Ovary (tissue), 3 donors: Measurements from ENCODE around the gene LRRC4C.

Experiments used
- EP300 ChIP-seq: sonication (generic); formaldehyde crosslinking; IDR thresholded peaks from one replicate; pipeline ENCODE4 v1.6.1; 2017; ENCODE audit warnings: antibody characterized with exemption
- POLR2A ChIP-seq: fragments of 450-650 bp; IDR thresholded peaks from one replicate; pipeline ENCODE4 v1.6.1; 2017; ENCODE audit warnings: antibody characterized with exemption, mild to moderate bottlenecking, moderate library complexity
- TF ChIP-seq, protein P1 (sequence below), 3 donors: fragments of 450-650 bp in 2 of 3; fragments of 200-600 bp in 1 of 3; IDR thresholded peaks; one replicate each; pipeline versions ENCODE4 v1.5.1 to v1.8.0; 2016 to 2022; ENCODE audit warnings: antibody characterized with exemption in 3 of 3, mild to moderate bottlenecking in 1 of 3
- donor health status: DM: no; HTN: no; CAD: no.

- TF ChIP-seq EP300 (no peak), POLR2A (no peak)
- TF ChIP-seq, protein P1, sequence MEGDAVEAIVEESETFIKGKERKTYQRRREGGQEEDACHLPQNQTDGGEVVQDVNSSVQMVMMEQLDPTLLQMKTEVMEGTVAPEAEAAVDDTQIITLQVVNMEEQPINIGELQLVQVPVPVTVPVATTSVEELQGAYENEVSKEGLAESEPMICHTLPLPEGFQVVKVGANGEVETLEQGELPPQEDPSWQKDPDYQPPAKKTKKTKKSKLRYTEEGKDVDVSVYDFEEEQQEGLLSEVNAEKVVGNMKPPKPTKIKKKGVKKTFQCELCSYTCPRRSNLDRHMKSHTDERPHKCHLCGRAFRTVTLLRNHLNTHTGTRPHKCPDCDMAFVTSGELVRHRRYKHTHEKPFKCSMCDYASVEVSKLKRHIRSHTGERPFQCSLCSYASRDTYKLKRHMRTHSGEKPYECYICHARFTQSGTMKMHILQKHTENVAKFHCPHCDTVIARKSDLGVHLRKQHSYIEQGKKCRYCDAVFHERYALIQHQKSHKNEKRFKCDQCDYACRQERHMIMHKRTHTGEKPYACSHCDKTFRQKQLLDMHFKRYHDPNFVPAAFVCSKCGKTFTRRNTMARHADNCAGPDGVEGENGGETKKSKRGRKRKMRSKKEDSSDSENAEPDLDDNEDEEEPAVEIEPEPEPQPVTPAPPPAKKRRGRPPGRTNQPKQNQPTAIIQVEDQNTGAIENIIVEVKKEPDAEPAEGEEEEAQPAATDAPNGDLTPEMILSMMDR (IDR thresholded peaks at IDR 0.05): no peak
These were observed 1358.7 kb downstream of the LRRC4C start for GRCh38 chr11:40100781-40101180.
